ENCODE results near the gene LEKR1. TPM values are rescaled to one million over a fixed set of nuclear protein-coding genes. Genes with fewer than 3 reads are reported as not detected.

LEKR1 gene
- total and polyA plus RNA-seq, 2 donors: 0.37 to 2.7 TPM

GRCh38 chr3:156974931-156975330 lies 148.8 kb downstream of the LEKR1 start:
- no peaks in the 10 kb centered on the region for H3K4me1 ChIP-seq (ENCODE audit: insufficient read depth)
- H3K4me3 ChIP-seq (ENCODE audit: low read depth, low read length): no peak overlapping the region
- no peaks in the 10 kb centered on the region for H3K36me3 ChIP-seq (ENCODE audit: insufficient read depth)
- DNase-seq (ENCODE audit: extremely low spot score): no peak
- H3K27ac ChIP-seq (ENCODE audit: low read depth): no peak overlapping the region
- 88% methylated on average over 1 of the region's 1 CpG for WGBS

GRCh38 chr3:156975721-156976120 lies 149.6 kb downstream of the LEKR1 start:
- DNase-seq (ENCODE audit: extremely low spot score): no peak
- Histone ChIP-seq H3K4me3 (ENCODE audit: low read depth, low read length) (no peak overlapping the region), H3K36me3 (ENCODE audit: insufficient read depth) (no peaks in the 10 kb centered on the region), H3K4me1 (ENCODE audit: insufficient read depth) (no peaks in the 10 kb centered on the region), H3K27ac (ENCODE audit: low read depth) (no peak overlapping the region)
- WGBS: 41% methylated on average over 1 of the region's 1 CpG

GRCh38 chr3:156976933-156977332 lies 150.8 kb downstream of the LEKR1 start:
- H3K27ac ChIP-seq (ENCODE audit: low read depth): no peak overlapping the region
- H3K4me1 ChIP-seq (ENCODE audit: insufficient read depth): no peaks in the 10 kb centered on the region
- no peak for DNase-seq (ENCODE audit: extremely low spot score)
- no peak overlapping the region for H3K4me3 ChIP-seq (ENCODE audit: low read depth, low read length)
- 87% methylated on average over 4 of the region's 4 CpGs for WGBS
- H3K36me3 ChIP-seq (ENCODE audit: insufficient read depth): no peaks in the 10 kb centered on the region

- H3K4me1 ChIP-seq (ENCODE audit: insufficient read depth): no peaks in the 10 kb centered on the region
- H3K36me3 ChIP-seq (ENCODE audit: insufficient read depth): no peaks in the 10 kb centered on the region
- no peak overlapping the region for H3K27ac ChIP-seq (ENCODE audit: low read depth)
- 46% methylated on average over 2 of the region's 2 CpGs for WGBS
- DNase-seq (ENCODE audit: extremely low spot score): no peak
- H3K4me3 ChIP-seq (ENCODE audit: low read depth, low read length): no peak overlapping the region
Measured at GRCh38 chr3:156978481-156978961, 152.4 kb downstream of the LEKR1 start.

GRCh38 chr3:156981005-156981404 lies 154.9 kb downstream of the LEKR1 start:
- H3K27ac ChIP-seq (ENCODE audit: low read depth): no peak overlapping the region
- H3K4me3 ChIP-seq (ENCODE audit: low read depth, low read length): no peak overlapping the region
- DNase-seq (ENCODE audit: extremely low spot score): no peak
- 94% methylated on average over 3 of the region's 3 CpGs for WGBS
- no peaks in the 10 kb centered on the region for H3K36me3 ChIP-seq (ENCODE audit: insufficient read depth)
- no peaks in the 10 kb centered on the region for H3K4me1 ChIP-seq (ENCODE audit: insufficient read depth)

- Histone ChIP-seq H3K27ac (ENCODE audit: low read depth) (no peak overlapping the region), H3K4me3 (ENCODE audit: low read depth, low read length) (no peak overlapping the region), H3K4me1 (ENCODE audit: insufficient read depth) (no peaks in the 10 kb centered on the region), H3K36me3 (ENCODE audit: insufficient read depth) (no peaks in the 10 kb centered on the region)
- DNase-seq (ENCODE audit: extremely low spot score): no peak
Measured at GRCh38 chr3:156983559-156983958, 157.4 kb downstream of the LEKR1 start.

GRCh38 chr3:156985711-156986110 lies 159.6 kb downstream of the LEKR1 start:
- Histone ChIP-seq H3K27ac (ENCODE audit: low read depth) (no peak overlapping the region), H3K4me1 (ENCODE audit: insufficient read depth) (no peaks in the 10 kb centered on the region), H3K4me3 (ENCODE audit: low read depth, low read length) (no peak overlapping the region), H3K36me3 (ENCODE audit: insufficient read depth) (no peaks in the 10 kb centered on the region)
- WGBS: 83% methylated on average over 5 of the region's 5 CpGs
- DNase-seq (ENCODE audit: extremely low spot score): no peak

- Histone ChIP-seq H3K4me3 (ENCODE audit: low read depth, low read length) (no peak overlapping the region), H3K4me1 (ENCODE audit: insufficient read depth) (no peaks in the 10 kb centered on the region), H3K27ac (ENCODE audit: low read depth) (no peak overlapping the region), H3K36me3 (ENCODE audit: insufficient read depth) (no peaks in the 10 kb centered on the region)
- 91% methylated on average over 2 of the region's 2 CpGs for WGBS
- DNase-seq (ENCODE audit: extremely low spot score): no peak
Measured at GRCh38 chr3:156987946-156988345, 161.8 kb downstream of the LEKR1 start.

- no peak overlapping the region for H3K27ac ChIP-seq (ENCODE audit: low read depth)
- H3K36me3 ChIP-seq (ENCODE audit: insufficient read depth): no peaks in the 10 kb centered on the region
- no peaks in the 10 kb centered on the region for H3K4me1 ChIP-seq (ENCODE audit: insufficient read depth)
- no peak for DNase-seq (ENCODE audit: extremely low spot score)
- H3K4me3 ChIP-seq (ENCODE audit: low read depth, low read length): no peak overlapping the region
Measured at GRCh38 chr3:156997351-156997750, 171.2 kb downstream of the LEKR1 start.

- 80% methylated on average over 2 of the region's 2 CpGs for WGBS
- H3K27ac ChIP-seq (ENCODE audit: low read depth): no peak overlapping the region
- no peaks in the 10 kb centered on the region for H3K36me3 ChIP-seq (ENCODE audit: insufficient read depth)
- no peaks in the 10 kb centered on the region for H3K4me1 ChIP-seq (ENCODE audit: insufficient read depth)
- DNase-seq (ENCODE audit: extremely low spot score): no peak
- no peak overlapping the region for H3K4me3 ChIP-seq (ENCODE audit: low read depth, low read length)
Measured at GRCh38 chr3:157001221-157001957, 175.2 kb downstream of the LEKR1 start.

GRCh38 chr3:157021679-157022078 lies 195.5 kb downstream of the LEKR1 start:
- no peak overlapping the region for H3K4me3 ChIP-seq (ENCODE audit: low read depth, low read length)
- H3K4me1 ChIP-seq (ENCODE audit: insufficient read depth): no peaks in the 10 kb centered on the region
- H3K27ac ChIP-seq (ENCODE audit: low read depth): no peak overlapping the region
- H3K36me3 ChIP-seq (ENCODE audit: insufficient read depth): no peaks in the 10 kb centered on the region
- no peak for DNase-seq (ENCODE audit: extremely low spot score)

GRCh38 chr3:157023226-157023625 lies 197.1 kb downstream of the LEKR1 start:
- Histone ChIP-seq H3K27ac (ENCODE audit: low read depth) (no peak overlapping the region), H3K4me1 (ENCODE audit: insufficient read depth) (no peaks in the 10 kb centered on the region), H3K36me3 (ENCODE audit: insufficient read depth) (no peaks in the 10 kb centered on the region), H3K4me3 (ENCODE audit: low read depth, low read length) (no peak overlapping the region)
- no peak for DNase-seq (ENCODE audit: extremely low spot score)

GRCh38 chr3:157026091-157026490 lies 199.9 kb downstream of the LEKR1 start:
- Histone ChIP-seq H3K4me3 (ENCODE audit: low read depth, low read length) (no peak overlapping the region), H3K36me3 (ENCODE audit: insufficient read depth) (no peaks in the 10 kb centered on the region), H3K4me1 (ENCODE audit: insufficient read depth) (no peaks in the 10 kb centered on the region), H3K27ac (ENCODE audit: low read depth) (no peak overlapping the region)
- DNase-seq (ENCODE audit: extremely low spot score): no peak
- 46% methylated on average over 1 of the region's 1 CpG for WGBS

GRCh38 chr3:157027861-157028745 lies 201.9 kb downstream of the LEKR1 start:
- Histone ChIP-seq H3K4me1 (ENCODE audit: insufficient read depth) (no peaks in the 10 kb centered on the region), H3K27ac (ENCODE audit: low read depth) (no peak overlapping the region), H3K36me3 (ENCODE audit: insufficient read depth) (no peaks in the 10 kb centered on the region), H3K4me3 (ENCODE audit: low read depth, low read length) (no peak overlapping the region)
- no peak for DNase-seq (ENCODE audit: extremely low spot score)
- WGBS: 52% methylated on average over 7 of the region's 7 CpGs

Measured in urinary bladder (tissue), 4 donors.